Hepatocyte (in vitro differentiated cells): ENCODE measurements around the gene PPFIA4. TPM values are rescaled to one million over a fixed set of nuclear protein-coding genes. Genes with fewer than 3 reads are reported as not detected.
A peak's percentile ranks its signal among the peaks of the same experiment; 100 is the strongest.
"Not testable (repeated sequence)": the region's sequence is repeated elsewhere in the genome, so short reads cannot be mapped to it uniquely, and the experiment has no call there.

ENCODE experiments used
- DNase-seq: peaks from one replicate; pipeline ENCODE4 v3.0.0-alpha.2; 2016; ENCODE audit warnings: low spot score
- H2AFZ ChIP-seq: fragments of 200-600 bp; sonication (generic); 2 replicates; pipeline ENCODE4 v1.6.0; 2016; ENCODE audit warnings: antibody characterized with exemption, mild to moderate bottlenecking
- H3K27ac ChIP-seq: fragments of 200-600 bp; sonication (generic); 2 replicates; pipeline ENCODE4 v1.5.1; 2016; ENCODE audit warnings: mild to moderate bottlenecking
- H3K27me3 ChIP-seq: fragments of 200-600 bp; sonication (generic); 2 replicates; pipeline ENCODE4 v1.6.1; 2016
- H3K36me3 ChIP-seq: fragments of 200-600 bp; sonication (generic); replicated peaks from 2 replicates; pipeline ENCODE4 v1.5.1; 2016; ENCODE audit warnings: low read depth; ENCODE audit not compliant: insufficient read depth
- H3K4me1 ChIP-seq: fragments of 200-600 bp; sonication (generic); 2 replicates; pipeline ENCODE4 v1.5.1; 2016; ENCODE audit warnings: mild to moderate bottlenecking, moderate library complexity; ENCODE audit not compliant: insufficient read depth
- H3K4me2 ChIP-seq: fragments of 200-600 bp; sonication (generic); 2 replicates; pipeline ENCODE4 v1.6.0; 2016
- H3K4me3 ChIP-seq: fragments of 200-600 bp; sonication (generic); 2 replicates; pipeline ENCODE4 v1.5.1; 2016; ENCODE audit warnings: mild to moderate bottlenecking
- H3K79me2 ChIP-seq: fragments of 200-600 bp; sonication (generic); 2 replicates; pipeline ENCODE4 v1.6.0; 2017; ENCODE audit warnings: mild to moderate bottlenecking
- H3K9me2 ChIP-seq: fragments of 200-600 bp; sonication (generic); replicated peaks from 2 replicates; pipeline ENCODE4 v1.6.0; 2017; ENCODE audit warnings: mild to moderate bottlenecking; ENCODE audit not compliant: insufficient read depth
- H3K9me3 ChIP-seq: fragments of 200-600 bp; sonication (generic); 2 replicates; pipeline ENCODE4 v1.5.1; 2016; ENCODE audit warnings: low read depth, mild to moderate bottlenecking
- H4K20me1 ChIP-seq: fragments of 200-600 bp; sonication (generic); 2 replicates; pipeline ENCODE4 v1.6.0; 2016; ENCODE audit warnings: mild to moderate bottlenecking; ENCODE audit not compliant: insufficient read depth, poor library complexity, severe bottlenecking
- CTCF ChIP-seq: fragments of 200-600 bp; sonication (generic); IDR thresholded peaks from 2 replicates; pipeline ENCODE4 v1.5.1; 2016; ENCODE audit warnings: antibody characterized with exemption, mild to moderate bottlenecking; ENCODE audit not compliant: poor library complexity
- EZH2 ChIP-seq: fragments of 200-600 bp; sonication (generic); IDR thresholded peaks from 2 replicates; pipeline ENCODE4 v1.6.1; 2016; ENCODE audit warnings: antibody characterized with exemption, mild to moderate bottlenecking, borderline replicate concordance
- EZH2phosphoT487 ChIP-seq: fragments of 200-600 bp; sonication (generic); IDR thresholded peaks from one replicate; pipeline ENCODE4 v1.6.1; 2018; ENCODE audit warnings: antibody characterized with exemption, mild to moderate bottlenecking, low read depth, moderate library complexity; ENCODE audit not compliant: unreplicated experiment, severe bottlenecking
- WGBS: methylation state at CpG from one replicate; pipeline ENCODE4 v1.1.6; 2016; ENCODE audit warnings: low lambda C conversion rate; ENCODE audit errors: missing lambda C conversion rate; 5-methylcytosine and 5-hydroxymethylcytosine counted together
- polyA plus RNA-seq: library from polyadenylated mRNA; unstranded; fragments of >200 nt; fragmentation: Nextera tagmentation; extraction: Ambion mirVana; gene quantifications from 2 replicates; pipeline ENCODE4 v1.2.1, GENCODE V29; 2016
- total RNA-seq: library from RNA; depleted of rRNA; stranded (reverse); fragments of >200 nt; gene quantifications from 2 replicates; pipeline ENCODE4 v1.2.3, GENCODE V29; 2014

Gene PPFIA4
- total and polyA plus RNA-seq, 2 experiments from 2014 or later: 1.4 to 1.7 TPM

GRCh38 chr1:203009185-203009584 lies 17.1 kb upstream of the PPFIA4 start:
- Histone ChIP-seq H3K27ac (no peak overlapping the region), H3K36me3 (peaks cover 8% of the 10 kb centered on the region)
- WGBS: 95% methylated on average over 3 of the region's 3 CpGs

GRCh38 chr1:203011582-203011981 lies 14.7 kb upstream of the PPFIA4 start:
- Histone ChIP-seq H3K27me3 (no peaks in the 10 kb centered on the region), H3K27ac (no peak overlapping the region), H3K9me3 (no peaks in the 10 kb centered on the region), H3K4me1 (peaks cover 11% of the 10 kb centered on the region), H3K4me2 (no peak overlapping the region), H3K4me3 (no peak overlapping the region), H4K20me1 (peaks cover 21% of the 10 kb centered on the region), H3K36me3 (peaks cover 10% of the 10 kb centered on the region), H3K79me2 (peaks cover 70% of the 10 kb centered on the region), H2AFZ (no peak overlapping the region), H3K9me2 (no peaks in the 10 kb centered on the region)
- TF ChIP-seq EZH2 (no peak), EZH2phosphoT487 (no peak), CTCF (no peak)
- no peak for DNase-seq
- 98% methylated on average over 5 of the region's 5 CpGs for WGBS

More at GRCh38 chr1:203009185-203009584, 17.1 kb upstream of the PPFIA4 start:
- Histone ChIP-seq H3K27me3 (no peaks in the 10 kb centered on the region), H3K4me1 (peaks cover 11% of the 10 kb centered on the region), H3K9me3 (no peaks in the 10 kb centered on the region), H2AFZ (no peak overlapping the region), H3K9me2 (no peaks in the 10 kb centered on the region), H3K79me2 (peaks cover 59% of the 10 kb centered on the region), H3K4me3 (no peak overlapping the region), H3K4me2 (peak overlapping the region; percentile 89), H4K20me1 (peaks cover 18% of the 10 kb centered on the region)
- DNase-seq: no peak
- TF ChIP-seq CTCF: no peak
- no peak for TF ChIP-seq EZH2
- TF ChIP-seq EZH2phosphoT487: no peak

DNA sequence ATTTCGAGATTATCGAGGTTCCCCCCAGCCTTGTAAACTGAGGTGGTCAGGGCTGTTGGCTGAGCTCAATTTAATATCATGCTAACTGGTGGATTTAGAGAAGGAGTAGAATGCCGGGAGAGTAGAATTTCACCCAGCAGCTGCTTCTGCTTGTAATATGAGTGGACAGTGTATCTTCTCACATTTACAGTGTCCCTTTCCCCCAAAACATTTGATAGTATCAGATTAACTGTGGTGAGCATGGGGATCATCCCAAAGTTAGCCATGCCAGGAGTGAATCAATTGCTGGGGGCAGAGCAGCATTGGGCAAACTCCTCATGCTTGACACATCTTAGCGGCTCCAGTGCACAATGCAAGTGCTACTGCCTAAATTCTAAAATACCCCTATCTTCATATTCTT lies 9.2 kb upstream of the PPFIA4 start:
- WGBS: 97% methylated on average over 4 of the region's 4 CpGs
- Histone ChIP-seq H3K4me1 (no peaks in the 10 kb centered on the region), H3K79me2 (peaks cover 27% of the 10 kb centered on the region), H3K36me3 (peaks cover 11% of the 10 kb centered on the region), H3K9me2 (no peaks in the 10 kb centered on the region), H3K27me3 (no peaks in the 10 kb centered on the region), H3K27ac (no peak overlapping the region), H3K9me3 (no peaks in the 10 kb centered on the region), H4K20me1 (peaks cover 8% of the 10 kb centered on the region), H2AFZ (no peak overlapping the region), H3K4me2 (no peak overlapping the region), H3K4me3 (no peak overlapping the region)
- TF ChIP-seq EZH2: no peak
- no peak for TF ChIP-seq CTCF
- TF ChIP-seq EZH2phosphoT487: no peak
- no peak for DNase-seq

DNA sequence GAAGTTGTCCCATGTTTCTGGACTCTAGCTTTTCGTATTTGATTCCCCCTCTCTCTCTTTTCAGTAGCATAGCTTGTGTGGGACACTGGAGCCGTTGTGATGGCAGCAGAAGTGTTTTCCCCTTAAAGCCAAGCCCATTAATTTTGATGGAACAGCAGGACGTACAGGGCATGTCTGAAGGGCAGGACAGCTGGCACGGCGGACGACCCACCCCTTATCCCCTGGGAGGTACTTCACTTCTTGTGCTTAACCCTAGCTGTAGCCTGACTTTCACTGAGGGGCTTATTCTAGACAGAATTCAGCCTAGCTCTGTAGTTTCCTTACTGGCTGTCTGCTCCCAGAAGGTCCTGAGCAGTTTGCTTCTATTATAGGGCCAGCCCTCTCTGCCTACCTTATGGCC lies 8.6 kb upstream of the PPFIA4 start:
- Histone ChIP-seq H3K4me3 (no peak overlapping the region), H3K9me3 (no peaks in the 10 kb centered on the region), H3K79me2 (peaks cover 21% of the 10 kb centered on the region), H3K36me3 (peaks cover 11% of the 10 kb centered on the region), H3K27me3 (no peaks in the 10 kb centered on the region), H3K4me1 (no peaks in the 10 kb centered on the region), H3K27ac (no peak overlapping the region), H2AFZ (no peak overlapping the region), H4K20me1 (peaks cover 3% of the 10 kb centered on the region), H3K9me2 (no peaks in the 10 kb centered on the region), H3K4me2 (no peak overlapping the region)
- WGBS: 97% methylated on average over 6 of the region's 6 CpGs
- no peak for DNase-seq
- no peak for TF ChIP-seq EZH2phosphoT487
- no peak for TF ChIP-seq CTCF
- no peak for TF ChIP-seq EZH2

DNA sequence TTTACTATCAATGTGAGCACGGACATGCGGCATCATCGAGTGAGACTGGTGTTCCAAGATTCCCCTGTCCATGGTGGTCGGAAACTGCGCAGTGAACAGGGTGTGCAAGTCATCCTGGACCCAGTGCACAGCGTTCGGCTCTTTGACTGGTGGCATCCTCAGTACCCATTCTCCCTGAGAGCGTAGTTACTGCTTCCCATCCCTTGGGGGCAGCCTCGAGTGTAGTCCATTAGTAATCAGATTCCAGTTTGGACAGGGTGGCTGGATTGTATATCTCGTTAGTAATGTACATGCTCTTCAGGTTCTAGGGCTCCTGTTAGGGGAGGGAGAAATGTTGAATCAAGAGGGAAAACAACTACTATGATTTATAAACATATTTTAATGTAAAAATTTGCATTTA lies 3.4 kb upstream of the PPFIA4 start:
- DNase-seq, H3K9me2 ChIP-seq, H3K4me2 ChIP-seq, H3K79me2 ChIP-seq, H2AFZ ChIP-seq, H3K36me3 ChIP-seq, H3K4me3 ChIP-seq, H4K20me1 ChIP-seq, H3K9me3 ChIP-seq, H3K27ac ChIP-seq: not testable (repeated sequence)
- Histone ChIP-seq H3K27me3 (peaks cover 13% of the 10 kb centered on the region), H3K4me1 (peaks cover 10% of the 10 kb centered on the region)
- 94% methylated on average over 5 of the region's 10 CpGs for WGBS
